GM10266 (cell line): ENCODE results near the gene TTC3.
"Not testable (repeated sequence)": the region's sequence is repeated elsewhere in the genome, so short reads cannot be mapped to it uniquely, and the experiment has no call there.

Source experiments
- DNase-seq: peaks from one replicate; pipeline ENCODE4 v3.0.0; 2012; ENCODE audit errors: extremely low spot score
- TF ChIP-seq, protein P1 (sequence below): IDR thresholded peaks from 2 replicates; pipeline ENCODE4 v1.5.1; 2012; ENCODE audit warnings: mild to moderate bottlenecking, low read depth; ENCODE audit not compliant: control insufficient read depth, insufficient read depth; ENCODE audit errors: missing control alignments

Gene TTC3

DNA sequence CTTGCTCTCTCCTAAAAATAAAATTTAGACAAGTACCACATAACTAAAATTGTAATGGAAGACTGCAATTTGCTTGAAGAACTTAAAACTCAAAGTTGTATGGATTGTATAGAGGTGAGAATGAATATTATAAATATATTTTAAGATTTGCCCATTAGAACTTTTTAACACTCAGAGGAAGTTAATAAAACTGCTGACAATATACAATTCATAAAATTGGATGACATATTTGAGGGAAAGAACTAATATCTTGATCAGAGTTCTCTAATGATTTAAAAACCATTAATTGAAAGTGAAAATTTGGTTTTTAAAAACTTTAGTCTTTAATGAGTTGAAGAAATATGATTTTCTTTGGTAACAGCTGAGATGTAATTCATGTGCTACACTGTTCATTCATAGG lies 20.9 kb downstream of the TTC3 start:
- TF ChIP-seq, protein P1, sequence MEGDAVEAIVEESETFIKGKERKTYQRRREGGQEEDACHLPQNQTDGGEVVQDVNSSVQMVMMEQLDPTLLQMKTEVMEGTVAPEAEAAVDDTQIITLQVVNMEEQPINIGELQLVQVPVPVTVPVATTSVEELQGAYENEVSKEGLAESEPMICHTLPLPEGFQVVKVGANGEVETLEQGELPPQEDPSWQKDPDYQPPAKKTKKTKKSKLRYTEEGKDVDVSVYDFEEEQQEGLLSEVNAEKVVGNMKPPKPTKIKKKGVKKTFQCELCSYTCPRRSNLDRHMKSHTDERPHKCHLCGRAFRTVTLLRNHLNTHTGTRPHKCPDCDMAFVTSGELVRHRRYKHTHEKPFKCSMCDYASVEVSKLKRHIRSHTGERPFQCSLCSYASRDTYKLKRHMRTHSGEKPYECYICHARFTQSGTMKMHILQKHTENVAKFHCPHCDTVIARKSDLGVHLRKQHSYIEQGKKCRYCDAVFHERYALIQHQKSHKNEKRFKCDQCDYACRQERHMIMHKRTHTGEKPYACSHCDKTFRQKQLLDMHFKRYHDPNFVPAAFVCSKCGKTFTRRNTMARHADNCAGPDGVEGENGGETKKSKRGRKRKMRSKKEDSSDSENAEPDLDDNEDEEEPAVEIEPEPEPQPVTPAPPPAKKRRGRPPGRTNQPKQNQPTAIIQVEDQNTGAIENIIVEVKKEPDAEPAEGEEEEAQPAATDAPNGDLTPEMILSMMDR = no peak
- no peak for DNase-seq

DNA sequence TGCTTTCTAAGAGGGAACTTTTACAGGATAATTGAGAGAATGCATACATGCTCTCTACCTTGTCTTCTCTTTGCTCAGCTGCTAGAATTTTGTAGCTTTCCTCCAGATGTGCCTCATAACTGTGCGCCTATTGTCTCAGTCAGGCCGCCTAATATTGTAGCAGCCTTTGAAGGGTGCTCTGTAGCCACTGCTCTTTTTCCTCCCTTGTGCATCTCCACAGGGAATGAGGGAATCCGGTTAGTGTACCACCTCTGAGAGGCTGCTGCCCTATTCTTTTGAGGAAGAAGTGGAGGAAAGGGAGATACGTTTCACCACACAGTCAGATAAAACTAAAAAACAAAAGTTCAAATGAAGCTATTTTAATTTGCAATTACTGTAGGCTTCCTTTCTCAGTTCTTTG lies 22.8 kb downstream of the TTC3 start:
- DNase-seq = no peak

DNA sequence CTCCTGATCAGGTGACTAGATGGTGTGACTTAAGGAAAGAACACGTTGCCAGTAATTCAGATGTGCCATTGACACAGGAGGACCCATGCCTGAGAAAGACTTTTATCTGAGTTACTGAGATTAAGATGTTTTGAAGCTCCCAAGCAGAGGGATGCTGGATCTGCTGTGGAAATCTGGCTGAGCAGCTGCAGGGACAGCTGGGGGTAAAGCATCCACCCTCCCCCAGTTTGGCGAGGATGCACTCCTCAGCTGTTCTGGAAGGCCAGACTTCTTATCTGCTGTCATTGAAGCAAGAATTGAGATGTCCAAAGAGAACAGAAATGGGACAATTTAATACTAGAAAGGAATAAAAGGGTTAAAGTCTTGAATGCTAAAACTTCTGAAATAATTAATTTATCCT lies 25.7 kb downstream of the TTC3 start:
- TF ChIP-seq, protein P1 = no peak
- DNase-seq = no peak

More for the DNA sequence above, 22.8 kb downstream of the TTC3 start:
- TF ChIP-seq, protein P1 = no peak

DNA sequence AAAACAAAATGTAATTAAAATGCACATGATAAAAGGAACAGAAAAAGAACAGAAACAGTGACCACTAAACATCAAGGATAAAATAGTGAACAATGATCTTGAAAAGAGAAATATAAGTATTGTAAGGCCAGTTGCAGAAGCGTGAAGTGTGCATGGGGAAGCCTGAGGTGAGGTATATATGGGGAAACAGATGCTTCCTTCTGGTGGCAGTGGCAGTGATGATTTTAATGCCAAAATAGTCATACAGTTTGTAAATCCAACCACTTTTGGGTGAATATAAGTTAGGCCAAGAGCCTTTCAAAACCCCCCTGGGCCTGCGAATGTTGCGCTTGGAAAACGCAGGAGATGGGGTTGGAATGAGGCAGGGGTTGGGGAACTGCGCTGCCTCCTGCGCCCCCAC lies 27.3 kb downstream of the TTC3 start:
- TF ChIP-seq, protein P1 = no peak
- no peak for DNase-seq

DNA sequence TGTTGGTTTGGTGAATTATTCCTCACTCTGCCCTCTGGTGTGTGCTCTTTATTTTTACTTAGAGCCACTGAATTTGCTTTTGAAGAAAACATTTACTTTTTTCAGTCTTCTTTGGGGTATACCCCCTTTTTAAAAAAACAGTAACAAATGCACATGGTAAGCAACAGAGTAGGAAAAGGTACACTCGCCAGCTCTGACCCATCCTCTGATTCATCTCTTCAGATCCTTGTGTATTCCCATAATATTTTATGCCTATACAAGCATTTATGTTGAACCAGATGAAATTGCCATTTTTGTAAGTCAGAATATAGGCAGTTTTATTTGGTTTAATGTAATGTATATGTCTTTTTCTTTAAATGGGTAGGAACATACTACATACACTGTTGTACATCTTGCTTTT lies 28.3 kb downstream of the TTC3 start:
- TF ChIP-seq, protein P1 = no peak
- DNase-seq = no peak

DNA sequence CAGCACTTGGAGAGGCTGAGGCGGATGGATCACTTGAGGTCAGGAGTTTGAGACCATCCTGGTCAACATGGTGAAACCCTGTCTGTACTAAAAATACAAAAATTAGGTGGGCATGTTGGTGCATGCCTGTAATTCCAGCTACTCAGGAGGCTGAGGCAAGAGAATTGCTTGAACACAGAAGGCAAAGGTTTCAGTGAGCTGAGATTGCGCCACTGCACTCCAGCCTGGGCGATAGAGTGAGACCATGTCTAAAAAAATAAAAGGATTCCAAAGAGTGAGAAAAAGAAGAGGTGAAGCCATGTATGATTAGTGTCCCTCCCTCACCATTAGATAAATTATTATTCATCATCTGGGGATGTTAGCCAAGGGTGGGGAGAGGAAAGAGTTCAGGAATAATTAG lies 29.7 kb downstream of the TTC3 start:
- not testable (repeated sequence) for DNase-seq

DNA sequence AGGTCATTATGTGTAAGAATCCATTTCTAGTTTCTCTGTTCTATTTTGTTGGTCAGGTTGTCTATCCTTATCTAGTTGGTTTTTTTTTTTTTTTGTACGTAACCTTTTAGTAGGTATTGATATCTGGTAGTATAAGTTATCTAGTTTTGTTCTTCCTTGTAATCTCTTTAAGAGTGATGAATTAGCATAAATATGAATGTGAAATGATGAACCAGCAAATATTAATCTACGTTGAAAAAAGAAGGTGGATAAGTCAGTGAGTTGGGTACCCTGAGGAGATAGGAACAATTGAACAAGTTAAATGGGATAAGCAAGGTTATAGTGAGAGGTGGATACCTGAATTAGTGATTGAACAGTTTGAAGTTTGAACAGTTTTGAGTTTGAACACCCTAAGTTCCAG lies 33.9 kb downstream of the TTC3 start:
- TF ChIP-seq, protein P1 = no peak
- no peak for DNase-seq

DNA sequence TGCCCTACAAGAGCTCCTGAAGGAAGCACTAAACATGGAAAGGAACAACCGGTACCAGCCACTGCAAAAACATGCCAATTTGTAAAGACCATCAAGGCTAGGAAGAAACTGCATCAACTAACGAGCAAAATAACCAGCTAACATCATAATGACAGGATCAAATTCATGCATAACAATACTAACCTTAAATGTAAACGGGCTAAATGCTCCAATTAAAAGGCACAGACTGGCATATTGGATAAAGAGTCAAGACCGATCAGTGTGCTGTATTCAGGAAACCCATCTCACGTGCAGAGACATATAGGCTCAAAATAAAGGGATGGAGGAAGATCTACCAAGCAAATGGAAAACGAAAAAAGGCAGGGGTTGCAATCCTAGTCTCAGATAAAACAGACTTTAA lies 38.0 kb downstream of the TTC3 start:
- not testable (repeated sequence) for DNase-seq

DNA sequence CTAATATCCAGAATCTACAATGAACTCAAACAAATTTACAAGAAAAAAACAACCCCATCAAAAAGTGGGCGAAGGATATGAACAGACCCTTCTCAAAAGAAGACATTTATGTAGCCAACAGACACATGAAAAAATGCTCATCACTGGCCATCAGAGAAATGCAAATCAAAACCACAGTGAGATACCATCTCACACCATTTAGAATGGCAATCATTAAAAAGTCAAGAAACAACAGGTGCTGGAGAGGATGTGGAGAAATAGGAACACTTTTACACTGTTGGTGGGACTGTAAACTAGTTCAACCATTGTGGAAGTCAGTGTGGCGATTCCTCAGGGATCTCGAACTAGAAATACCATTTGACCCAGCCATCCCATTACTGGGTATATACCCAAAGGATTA lies 41.2 kb downstream of the TTC3 start:
- DNase-seq = not testable (repeated sequence)

DNA sequence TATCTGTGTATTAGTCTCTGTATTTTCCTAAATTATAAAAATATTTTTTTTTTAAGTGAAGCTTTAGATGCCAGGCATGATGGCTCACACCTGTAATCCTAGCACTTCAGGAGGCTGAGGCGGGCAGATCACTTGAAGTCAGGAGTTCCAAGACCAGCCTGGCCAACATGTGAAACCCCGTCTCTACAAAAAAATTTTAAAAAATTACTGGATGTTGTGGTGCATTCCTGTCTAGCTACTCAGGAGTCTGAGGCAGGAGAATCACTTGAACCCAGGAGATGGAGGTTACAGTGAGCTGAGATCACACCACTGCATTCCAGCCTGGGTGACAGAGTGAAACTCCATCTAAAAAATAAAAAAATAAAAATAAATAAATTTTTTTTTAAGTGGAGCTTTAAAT lies 43.4 kb downstream of the TTC3 start:
- DNase-seq = not testable (repeated sequence)
